ENCODE results near the gene GALNT13.

DNA sequence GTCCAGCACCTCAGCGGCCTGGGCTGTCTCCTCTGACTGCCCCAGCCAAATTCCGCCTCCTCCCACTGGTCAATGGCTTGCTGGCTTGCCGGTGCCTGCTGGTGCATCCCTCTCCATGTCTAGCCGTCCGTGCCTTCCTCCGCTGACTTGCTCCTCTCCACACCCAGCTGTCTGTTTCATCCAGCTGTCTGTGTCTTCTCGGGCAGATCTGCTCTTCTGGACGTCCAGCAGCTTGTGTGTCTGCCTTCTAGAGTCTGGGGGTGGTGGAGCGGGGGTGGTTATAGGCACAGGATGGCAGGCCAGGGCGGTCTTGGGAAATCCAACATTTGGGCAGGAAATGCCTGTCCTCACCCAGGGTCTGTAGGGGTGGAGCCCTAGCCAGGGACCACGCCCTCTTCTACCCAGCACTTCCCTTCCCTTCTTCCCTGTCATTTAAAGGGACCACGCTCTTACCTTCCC is 369.2 kb downstream of the GALNT13 start:
- TF ChIP-seq, protein P1, sequence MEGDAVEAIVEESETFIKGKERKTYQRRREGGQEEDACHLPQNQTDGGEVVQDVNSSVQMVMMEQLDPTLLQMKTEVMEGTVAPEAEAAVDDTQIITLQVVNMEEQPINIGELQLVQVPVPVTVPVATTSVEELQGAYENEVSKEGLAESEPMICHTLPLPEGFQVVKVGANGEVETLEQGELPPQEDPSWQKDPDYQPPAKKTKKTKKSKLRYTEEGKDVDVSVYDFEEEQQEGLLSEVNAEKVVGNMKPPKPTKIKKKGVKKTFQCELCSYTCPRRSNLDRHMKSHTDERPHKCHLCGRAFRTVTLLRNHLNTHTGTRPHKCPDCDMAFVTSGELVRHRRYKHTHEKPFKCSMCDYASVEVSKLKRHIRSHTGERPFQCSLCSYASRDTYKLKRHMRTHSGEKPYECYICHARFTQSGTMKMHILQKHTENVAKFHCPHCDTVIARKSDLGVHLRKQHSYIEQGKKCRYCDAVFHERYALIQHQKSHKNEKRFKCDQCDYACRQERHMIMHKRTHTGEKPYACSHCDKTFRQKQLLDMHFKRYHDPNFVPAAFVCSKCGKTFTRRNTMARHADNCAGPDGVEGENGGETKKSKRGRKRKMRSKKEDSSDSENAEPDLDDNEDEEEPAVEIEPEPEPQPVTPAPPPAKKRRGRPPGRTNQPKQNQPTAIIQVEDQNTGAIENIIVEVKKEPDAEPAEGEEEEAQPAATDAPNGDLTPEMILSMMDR (conservative IDR thresholded peaks at IDR 0.05; ENCODE audit: low read length), result no peak
- no peak for TF ChIP-seq EZH2phosphoT487 (IDR thresholded peaks at IDR 0.05; ENCODE audit: borderline replicate concordance, low read depth, low read length)

All from OCI-LY7 (cell line).